ENCODE measurements around the gene CAPN7.

GRCh38 chr3:15266510-15267376 lies 60.7 kb downstream of the CAPN7 start:
- no peak for TF ChIP-seq CTCF (IDR thresholded peaks at IDR 0.05; ENCODE audit: insufficient read depth, low read length)
- TF ChIP-seq REST (IDR thresholded peaks at IDR 0.05; ENCODE audit: insufficient replicate concordance, low read depth), result no peak
- no peak for TF ChIP-seq POLR2AphosphoS5 (IDR thresholded peaks at IDR 0.05; ENCODE audit: low read depth)
- TF ChIP-seq GABPA (IDR thresholded peaks at IDR 0.05; ENCODE audit: low read depth), result no peak
- TF ChIP-seq SPI1 (IDR thresholded peaks at IDR 0.05; ENCODE audit: borderline replicate concordance, low read depth), result no peak
